Measurements from ENCODE around the gene COL8A2. TPM values are rescaled to one million over a fixed set of nuclear protein-coding genes. Genes with fewer than 3 reads are reported as not detected.

Gene COL8A2
- total RNA-seq, 1 donor from 2014 or later, result 2.7 TPM

GRCh38 chr1:36115200-36115669 lies 9.8 kb downstream of the COL8A2 start:
- no peak for DNase-seq (ENCODE audit: low read depth)

GRCh38 chr1:36114371-36114770 lies 10.7 kb downstream of the COL8A2 start:
- DNase-seq (ENCODE audit: low read depth), result no peak

- DNase-seq (ENCODE audit: low read depth), result no peak
Measured at GRCh38 chr1:36112823-36113222, 12.2 kb downstream of the COL8A2 start.

GRCh38 chr1:36111151-36111550 lies 13.9 kb downstream of the COL8A2 start:
- DNase-seq (ENCODE audit: low read depth), result no peak

GRCh38 chr1:36109041-36109679 lies 15.9 kb downstream of the COL8A2 start:
- peak; percentile 67 for DNase-seq (ENCODE audit: low read depth)

GRCh38 chr1:36108314-36108713 lies 16.7 kb downstream of the COL8A2 start:
- DNase-seq (ENCODE audit: low read depth), result no peak

GRCh38 chr1:36107394-36107793 lies 17.6 kb downstream of the COL8A2 start:
- DNase-seq (ENCODE audit: low read depth), result no peak

- no peak for DNase-seq (ENCODE audit: low read depth)
Measured at GRCh38 chr1:36106269-36106668, 18.8 kb downstream of the COL8A2 start.

- no peak for DNase-seq (ENCODE audit: low read depth)
Measured at GRCh38 chr1:36101546-36101945, 23.5 kb downstream of the COL8A2 start.

GRCh38 chr1:36100376-36100775 lies 24.6 kb downstream of the COL8A2 start:
- DNase-seq (ENCODE audit: low read depth), result no peak

GRCh38 chr1:36099681-36100341 lies 25.2 kb downstream of the COL8A2 start:
- DNase-seq (ENCODE audit: low read depth), result peak; percentile 38

GRCh38 chr1:36098650-36099365 lies 26.2 kb downstream of the COL8A2 start:
- DNase-seq (ENCODE audit: low read depth), result no peak

GRCh38 chr1:36097693-36098585 lies 27.1 kb downstream of the COL8A2 start:
- DNase-seq (ENCODE audit: low read depth), result no peak

- DNase-seq (ENCODE audit: low read depth), result no peak
Measured at GRCh38 chr1:36096500-36097432, 28.3 kb downstream of the COL8A2 start.

- no peak for DNase-seq (ENCODE audit: low read depth)
Measured at GRCh38 chr1:36095760-36096405, 29.1 kb downstream of the COL8A2 start.

- DNase-seq (ENCODE audit: low read depth), result peak; percentile 80
Measured at GRCh38 chr1:36094621-36095061, 30.4 kb downstream of the COL8A2 start.

- DNase-seq (ENCODE audit: low read depth), result no peak
Measured at GRCh38 chr1:36093929-36094328, 31.1 kb downstream of the COL8A2 start.

GRCh38 chr1:36093226-36093625 lies 31.8 kb downstream of the COL8A2 start:
- DNase-seq (ENCODE audit: low read depth), result no peak

- no peak for DNase-seq (ENCODE audit: low read depth)
Measured at GRCh38 chr1:36092798-36093185, 32.2 kb downstream of the COL8A2 start.

GRCh38 chr1:36092166-36092797 lies 32.7 kb downstream of the COL8A2 start:
- DNase-seq (ENCODE audit: low read depth), result no peak
